H1 (cell line): ENCODE results near the gene PDE1A. TPM values are rescaled to one million over a fixed set of nuclear protein-coding genes. Genes with fewer than 3 reads are reported as not detected.

Source experiments
- CTCF ChIA-PET: fragments of 300-600 bp; sonication (Branson Sonifier 250); formaldehyde crosslinking; loops from one replicate; lab custom pipeline; 2021; ENCODE audit not compliant: partially characterized antibody; lab: Charles Lee
- POLR2A ChIA-PET: fragments of 300-600 bp; sonication (Branson Sonifier 250); formaldehyde crosslinking; loops from one replicate; lab custom pipeline; 2021; ENCODE audit warnings: inconsistent platforms; ENCODE audit not compliant: partially characterized antibody; lab: Charles Lee
- DNase-seq, 2 experiments: peaks; one replicate each; pipeline versions ENCODE4 v3.0.0 to v3.0.0-alpha.2; 2010 to 2022; ENCODE audit warnings: low spot score in 2 of 2, low read depth in 1 of 2, mixed read lengths in 1 of 2
- FAIRE-seq: peaks from 2 replicates; lab custom pipeline; 2011; peaks lifted over from hg19 to GRCh38; lab: Jason Lieb, UNC
- H2AFZ ChIP-seq: 2 replicates; pipeline ENCODE4 v1.8.1; 2012; ENCODE audit warnings: low read length, inconsistent platforms
- H2AK5ac ChIP-seq: 2 replicates; pipeline ENCODE4 v1.6.1; 2013; ENCODE audit warnings: low read depth, low read length
- H2BK120ac ChIP-seq: replicated peaks from 2 replicates; pipeline ENCODE3; 2013; ENCODE audit warnings: low read depth, low read length, inconsistent platforms
- H2BK12ac ChIP-seq: 2 replicates; pipeline ENCODE4 v1.6.1; 2013; ENCODE audit warnings: low read depth, low read length
- H2BK15ac ChIP-seq: 2 replicates; pipeline ENCODE4 v1.6.1; 2013; ENCODE audit warnings: low read length
- H2BK20ac ChIP-seq: 2 replicates; pipeline ENCODE4 v1.6.1; 2013; ENCODE audit warnings: low read length
- H2BK5ac ChIP-seq: 2 replicates; pipeline ENCODE4 v1.6.1; 2013; ENCODE audit warnings: low read depth, low read length
- H3K14ac ChIP-seq: 2 replicates; pipeline ENCODE4 v1.6.1; 2013; ENCODE audit warnings: inconsistent platforms; ENCODE audit not compliant: insufficient read length
- H3K18ac ChIP-seq: 2 replicates; pipeline ENCODE4 v1.6.1; 2013; ENCODE audit warnings: low read length; ENCODE audit errors: extremely low read depth
- H3K23ac ChIP-seq: 2 replicates; pipeline ENCODE4 v1.6.1; 2013; ENCODE audit warnings: inconsistent platforms; ENCODE audit not compliant: insufficient read length
- H3K23me2 ChIP-seq: 2 replicates; pipeline ENCODE4 v1.6.1; 2013; ENCODE audit warnings: low read depth, low read length
- H3K27ac ChIP-seq: 2 replicates; pipeline ENCODE4 v1.6.1; 2011; ENCODE audit warnings: low read depth, low read length, inconsistent platforms
- H3K27me3 ChIP-seq, 4 experiments: replicated peaks in 1 of 4; 1 replicate in 1 of 4; 2 replicates in 3 of 4; pipeline versions ENCODE4 v1.6.1 to v1.8.1; 2011 to 2013; ENCODE audit warnings: low read length in 3 of 4, mild to moderate bottlenecking in 3 of 4, inconsistent platforms in 2 of 4, mixed read lengths in 2 of 4, moderate library complexity in 1 of 4; ENCODE audit not compliant: control insufficient read depth in 3 of 4, insufficient read depth in 3 of 4; ENCODE audit errors: extremely low read depth in 1 of 4
- H3K36me3 ChIP-seq, 4 experiments: 2 replicates each; pipeline versions ENCODE4 v1.6.1 to v1.8.1; 2011 to 2013; ENCODE audit warnings: mild to moderate bottlenecking in 4 of 4, low read length in 3 of 4, moderate library complexity in 2 of 4, control low read depth in 1 of 4, inconsistent platforms in 1 of 4; ENCODE audit not compliant: insufficient read depth in 4 of 4, control insufficient read depth in 2 of 4
- H3K4ac ChIP-seq: replicated peaks from 2 replicates; pipeline ENCODE3; 2013; ENCODE audit warnings: low read length, low read depth, mixed read lengths, inconsistent platforms; ENCODE audit not compliant: insufficient read length
- H3K4me1 ChIP-seq, 4 experiments: replicated peaks in 1 of 4; 1 replicate in 1 of 4; 2 replicates in 3 of 4; pipeline versions ENCODE4 v1.6.1 to v1.8.1; 2011 to 2013; ENCODE audit warnings: low read length in 3 of 4, inconsistent platforms in 2 of 4, mixed read lengths in 1 of 4; ENCODE audit not compliant: insufficient read depth in 4 of 4, control insufficient read depth in 3 of 4
- H3K4me2 ChIP-seq, 2 experiments: 2 replicates each; pipeline versions ENCODE4 v1.6.1 to v1.8.1; 2011 to 2013; ENCODE audit warnings: low read depth in 2 of 2, low read length in 2 of 2, control low read depth in 1 of 2, inconsistent platforms in 1 of 2, mild to moderate bottlenecking in 1 of 2; ENCODE audit not compliant: insufficient read depth in 1 of 2
- H3K4me3 ChIP-seq, 4 experiments: fragments of 200-600, 300-600 bp in 1 of 4; sonication (generic), shearing (Covaris generic), sonication (Bioruptor Twin) in 1 of 4; 2 replicates each; pipeline versions ENCODE4 v1.5.1 to v1.8.1; 2011 to 2016; ENCODE audit warnings: low read length in 4 of 4, low read depth in 3 of 4, control low read depth in 2 of 4, inconsistent platforms in 2 of 4, mild to moderate bottlenecking in 2 of 4, mixed read lengths in 1 of 4, moderate library complexity in 1 of 4; ENCODE audit not compliant: insufficient read depth in 2 of 4; ENCODE audit errors: extremely low read depth in 1 of 4
- H3K56ac ChIP-seq: replicated peaks from 2 replicates; pipeline ENCODE3; 2013; ENCODE audit warnings: low read depth, mild to moderate bottlenecking, mixed read lengths, low read length, inconsistent platforms; ENCODE audit not compliant: insufficient read length
- H3K79me1 ChIP-seq: 2 replicates; pipeline ENCODE4 v1.6.1; 2013; ENCODE audit warnings: low read depth, low read length, control low read depth
- H3K79me2 ChIP-seq, 2 experiments: 2 replicates each; pipeline versions ENCODE4 v1.6.1 to v1.8.1; 2012 to 2013; ENCODE audit warnings: low read length in 2 of 2, mild to moderate bottlenecking in 2 of 2, inconsistent platforms in 1 of 2; ENCODE audit not compliant: insufficient read depth in 2 of 2, control insufficient read depth in 1 of 2
- H3K9ac ChIP-seq, 4 experiments: replicated peaks in 1 of 4; 1 replicate in 1 of 4; 2 replicates in 3 of 4; pipeline versions ENCODE4 v1.6.1 to v1.8.1; 2011 to 2013; ENCODE audit warnings: low read depth in 3 of 4, low read length in 3 of 4, control low read depth in 2 of 4, mild to moderate bottlenecking in 2 of 4, moderate library complexity in 2 of 4, inconsistent platforms in 1 of 4; ENCODE audit errors: extremely low read depth in 1 of 4
- H3K9me3 ChIP-seq, 2 experiments: 2 replicates each; pipeline versions ENCODE4 v1.6.1 to v1.8.1; 2012 to 2013; ENCODE audit warnings: mild to moderate bottlenecking in 2 of 2, moderate library complexity in 2 of 2, control low read depth in 1 of 2, inconsistent platforms in 1 of 2, low read depth in 1 of 2, low read length in 1 of 2, mixed read lengths in 1 of 2; ENCODE audit not compliant: insufficient read depth in 2 of 2
- H4K20me1 ChIP-seq, 2 experiments: replicated peaks in 1 of 2; 2 replicates each; pipeline versions ENCODE3 to v1.8.1; 2011 to 2013; ENCODE audit warnings: inconsistent platforms in 2 of 2, low read length in 2 of 2, mild to moderate bottlenecking in 1 of 2; ENCODE audit not compliant: insufficient read depth in 2 of 2, control insufficient read depth in 1 of 2
- H4K5ac ChIP-seq: 2 replicates; pipeline ENCODE4 v1.6.1; 2013; ENCODE audit warnings: low read length, low read depth, mixed read lengths, inconsistent platforms; ENCODE audit not compliant: insufficient read length
- H4K8ac ChIP-seq: 2 replicates; pipeline ENCODE4 v1.8.0; 2013; ENCODE audit warnings: mild to moderate bottlenecking, moderate library complexity, low read length, inconsistent platforms; ENCODE audit not compliant: insufficient read depth; ENCODE audit errors: extremely low read depth
- H4K91ac ChIP-seq: replicated peaks from 2 replicates; pipeline ENCODE3; 2013; ENCODE audit warnings: low read length, mixed read lengths, inconsistent platforms; ENCODE audit not compliant: insufficient read length
- ASH2L ChIP-seq: fragments of 200-600, 300-600 bp; sonication (generic); IDR thresholded peaks from one replicate; pipeline ENCODE4 v1.7.1; 2017; ENCODE audit warnings: low read length
- ATF2 ChIP-seq: IDR thresholded peaks from 2 replicates; pipeline ENCODE4 v1.6.1; 2012; ENCODE audit warnings: low read length, inconsistent platforms
- CHD2 ChIP-seq: IDR thresholded peaks from 2 replicates; pipeline ENCODE4 v1.6.1; 2012; ENCODE audit warnings: low read length, improper control_type of control experiment
- CREB1 ChIP-seq: IDR thresholded peaks from 2 replicates; pipeline ENCODE4 v1.6.1; 2012; ENCODE audit warnings: inconsistent platforms
- EGR1 ChIP-seq: IDR thresholded peaks from 2 replicates; pipeline ENCODE4 v1.6.1; 2011; ENCODE audit warnings: low read depth, low read length, borderline replicate concordance
- POLR2AphosphoS5 ChIP-seq: IDR thresholded peaks from 2 replicates; pipeline ENCODE4 v1.6.1; 2011; ENCODE audit warnings: low read depth, low read length
- POU5F1 ChIP-seq: IDR thresholded peaks from 2 replicates; pipeline ENCODE4 v1.6.1; 2011; ENCODE audit warnings: low read depth, mild to moderate bottlenecking, low read length, moderate library complexity
- RAD21 ChIP-seq, 2 experiments: IDR thresholded peaks in 1 of 2; conservative IDR thresholded peaks in 1 of 2; 2 replicates each; pipeline ENCODE4 v1.6.1; 2011; ENCODE audit warnings: low read depth in 2 of 2, low read length in 2 of 2, improper control_type of control experiment in 1 of 2, inconsistent platforms in 1 of 2, mild to moderate bottlenecking in 1 of 2, moderate library complexity in 1 of 2
- SIN3A ChIP-seq, 2 experiments: IDR thresholded peaks in 1 of 2; conservative IDR thresholded peaks in 1 of 2; 2 replicates each; pipeline ENCODE4 v1.6.1; 2011 to 2012; ENCODE audit warnings: low read length in 2 of 2, improper control_type of control experiment in 1 of 2, low read depth in 1 of 2, mild to moderate bottlenecking in 1 of 2
- SP2 ChIP-seq: IDR thresholded peaks from 2 replicates; pipeline ENCODE4 v1.6.1; 2012; ENCODE audit warnings: mild to moderate bottlenecking, low read length, inconsistent platforms
- TAF1 ChIP-seq: IDR thresholded peaks from 2 replicates; pipeline ENCODE4 v1.6.1; 2011; ENCODE audit warnings: mild to moderate bottlenecking, low read depth, low read length
- TEAD4 ChIP-seq: IDR thresholded peaks from 2 replicates; pipeline ENCODE4 v1.6.1; 2012; ENCODE audit warnings: low read depth, low read length, inconsistent platforms, mixed read lengths
- WGBS, 2 experiments: shearing (Covaris generic) in 1 of 2; methylation state at CpG; one replicate each; pipeline versions ENCODE4 v1.1.6 to v1.1.7; 2013 to 2015; ENCODE audit warnings: low lambda C conversion rate in 2 of 2, mixed read lengths in 2 of 2, inconsistent platforms in 1 of 2, low coverage in 1 of 2, missing lambda C conversion rate in 1 of 2; ENCODE audit not compliant: insufficient replicate concordance in 2 of 2, insufficient coverage in 1 of 2, insufficient read length in 1 of 2; ENCODE audit errors: extremely low coverage in 1 of 2, missing lambda C conversion rate in 1 of 2; 5-methylcytosine and 5-hydroxymethylcytosine counted together
- polyA plus RNA-seq, 7 experiments: library from polyadenylated mRNA; depleted of rRNA in 3 of 7; stranded (reverse) in 5 of 7; unstranded in 2 of 7; fragments of >200 nt in 5 of 7; fragments of 200-250 nt in 2 of 7; gene quantifications; 1 replicate in 5 of 7; 2 replicates in 1 of 7; 4 replicates in 1 of 7; pipeline versions ENCODE4 v1.2.1 to v1.2.3, GENCODE V29; 2011 to 2013; ENCODE audit warnings: missing spikeins in 2 of 7, mixed read lengths in 2 of 7
- total RNA-seq: library from RNA; stranded (reverse); fragmentation: NEBNext Ultra II Directional; extraction: Animal tissue kit (Norgen Biotek cat#: 25700); gene quantifications from 2 replicates; pipeline ENCODE4 v1.2.1, GENCODE V29; 2021

PDE1A gene
- total and polyA plus RNA-seq, 2 of the 8 experiments (the other 6 are each of a cell fraction or from before 2014, with no cell fraction given), result 0.34 TPM; not detected in 1

GRCh38 chr2:182173944-182174622, 252.8 kb downstream of the PDE1A start:
- 71% methylated on average over 5 of the region's 5 CpGs; no CpG with 5 or more reads in 1 of the 2 experiments for WGBS, 2 experiments
- Histone ChIP-seq H3K14ac (no peak overlapping the region), H3K18ac (no peak overlapping the region), H3K23ac (no peak overlapping the region), H3K9ac (no peak overlapping the region), H4K8ac (no peak overlapping the region), H3K27me3 (no peaks in the 10 kb centered on the region), H3K4me2 (no peak overlapping the region), H3K23me2 (no peaks in the 10 kb centered on the region), H4K20me1 (no peaks in the 10 kb centered on the region), H2BK15ac (no peak overlapping the region), H3K36me3 (no peaks in the 10 kb centered on the region), H4K5ac (no peak overlapping the region), H3K4ac (no peak overlapping the region), H3K27ac (no peak overlapping the region), H3K9me3 (no peaks in the 10 kb centered on the region), H2BK120ac (no peak overlapping the region), H2BK5ac (no peak overlapping the region), H3K4me1 (no peaks in the 10 kb centered on the region), H3K56ac (no peak overlapping the region), H3K79me1 (no peaks in the 10 kb centered on the region), H3K4me3 (no peak overlapping the region), H2BK20ac (no peak overlapping the region), H2AK5ac (no peak overlapping the region), H4K91ac (no peak overlapping the region), H3K79me2 (no peaks in the 10 kb centered on the region), H2BK12ac (no peak overlapping the region), H2AFZ (no peak overlapping the region)
- FAIRE-seq (no peak), DNase-seq (no peak)
- CTCF ChIA-PET, result interaction anchor here (1.1 to 1.6 kb wide), 5 partner anchors 12 to 493 kb away, joined by 3 to 8 read pairs (median 5); no protein-coding TSS in a partner anchor
- POLR2A ChIA-PET, result no interaction called here
- TF ChIP-seq TEAD4, result no peak
- no peak for TF ChIP-seq TAF1
- no peak for TF ChIP-seq SP2
- TF ChIP-seq RAD21 (IDR thresholded peaks at IDR 0.05 in 1 of 2, conservative IDR thresholded peaks at IDR 0.05 in 1 of 2; ENCODE audit: low read depth in 2 of 2, low read length in 2 of 2), result no peak
- TF ChIP-seq EGR1, result no peak
- no peak for TF ChIP-seq POLR2AphosphoS5
- no peak for TF ChIP-seq ATF2
- no peak for TF ChIP-seq CREB1
- no peak for TF ChIP-seq POU5F1
- TF ChIP-seq CHD2, result no peak
- TF ChIP-seq SIN3A (conservative IDR thresholded peaks at IDR 0.05 in 1 of 2, IDR thresholded peaks at IDR 0.05 in 1 of 2; ENCODE audit: low read depth in 1 of 2, low read length in 2 of 2), result no peak
- no peak for TF ChIP-seq ASH2L
